Astrocyte of the spinal cord (primary cell): ENCODE measurements around the gene SLC35F3.

ENCODE experiments used
- DNase-seq: peaks from one replicate; pipeline ENCODE4 v3.0.0; 2011; ENCODE audit warnings: low read depth, low spot score
- H3K4me3 ChIP-seq: 2 replicates; pipeline ENCODE4 v1.5.1; 2011; ENCODE audit warnings: low read depth, mild to moderate bottlenecking, low read length, moderate library complexity
- in situ Hi-C: cut with HindIII; loops from 2 replicates; pipeline ENCODE4 v1.10.0; 2017; ENCODE audit warnings: low sequenced_read_pairs
- TF ChIP-seq, protein P1 (sequence below): IDR thresholded peaks from 2 replicates; pipeline ENCODE4 v1.5.1; 2012; ENCODE audit warnings: low read depth, mild to moderate bottlenecking, low read length, inconsistent platforms

Gene SLC35F3

DNA sequence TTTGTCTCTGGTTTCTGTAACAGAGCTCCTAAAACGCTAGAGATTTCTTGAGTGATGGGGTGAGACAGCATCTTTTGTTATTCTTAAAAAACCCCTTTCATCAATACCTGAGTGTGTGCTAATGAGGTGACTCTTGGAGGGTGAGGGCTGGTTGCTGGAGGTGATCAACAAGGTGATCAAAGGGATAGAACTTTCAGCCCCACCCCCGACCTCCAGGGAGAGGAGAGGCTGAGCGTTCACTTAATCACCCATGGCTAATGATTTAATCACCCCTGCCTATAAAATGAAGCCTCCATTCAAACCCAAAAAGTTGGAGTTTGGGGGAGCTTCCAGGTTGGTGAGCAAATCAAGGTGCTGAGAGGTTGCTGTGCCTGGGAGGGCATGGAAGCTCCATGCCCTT is 175.4 kb downstream of the SLC35F3 start:
- H3K4me3 ChIP-seq: no peak overlapping the region
- TF ChIP-seq, protein P1, sequence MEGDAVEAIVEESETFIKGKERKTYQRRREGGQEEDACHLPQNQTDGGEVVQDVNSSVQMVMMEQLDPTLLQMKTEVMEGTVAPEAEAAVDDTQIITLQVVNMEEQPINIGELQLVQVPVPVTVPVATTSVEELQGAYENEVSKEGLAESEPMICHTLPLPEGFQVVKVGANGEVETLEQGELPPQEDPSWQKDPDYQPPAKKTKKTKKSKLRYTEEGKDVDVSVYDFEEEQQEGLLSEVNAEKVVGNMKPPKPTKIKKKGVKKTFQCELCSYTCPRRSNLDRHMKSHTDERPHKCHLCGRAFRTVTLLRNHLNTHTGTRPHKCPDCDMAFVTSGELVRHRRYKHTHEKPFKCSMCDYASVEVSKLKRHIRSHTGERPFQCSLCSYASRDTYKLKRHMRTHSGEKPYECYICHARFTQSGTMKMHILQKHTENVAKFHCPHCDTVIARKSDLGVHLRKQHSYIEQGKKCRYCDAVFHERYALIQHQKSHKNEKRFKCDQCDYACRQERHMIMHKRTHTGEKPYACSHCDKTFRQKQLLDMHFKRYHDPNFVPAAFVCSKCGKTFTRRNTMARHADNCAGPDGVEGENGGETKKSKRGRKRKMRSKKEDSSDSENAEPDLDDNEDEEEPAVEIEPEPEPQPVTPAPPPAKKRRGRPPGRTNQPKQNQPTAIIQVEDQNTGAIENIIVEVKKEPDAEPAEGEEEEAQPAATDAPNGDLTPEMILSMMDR: no peak
- in situ Hi-C loops: no loop called here
- DNase-seq: no peak

DNA sequence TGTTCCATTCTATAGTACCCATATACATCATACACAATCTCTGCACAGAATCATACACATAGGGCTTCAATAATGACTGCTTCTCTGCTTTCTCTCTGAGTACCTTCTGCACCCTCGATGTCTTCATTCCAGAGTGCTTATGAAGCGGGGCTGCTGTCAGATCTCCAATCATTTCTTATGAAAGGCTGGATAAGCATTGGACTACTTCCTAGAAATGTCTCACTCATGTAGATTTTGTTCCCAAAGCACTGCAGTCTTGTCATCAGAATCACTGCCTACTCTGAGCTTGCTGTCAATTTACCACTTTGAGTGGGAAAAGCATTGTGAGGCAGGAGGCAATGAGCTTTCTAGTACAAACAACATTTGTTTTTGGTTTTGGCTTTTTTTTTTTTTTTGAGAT is 179.0 kb downstream of the SLC35F3 start:
- no peak overlapping the region for H3K4me3 ChIP-seq
- in situ Hi-C loops: no loop called here
- peak; percentile 24 for DNase-seq
- TF ChIP-seq, protein P1: no peak

DNA sequence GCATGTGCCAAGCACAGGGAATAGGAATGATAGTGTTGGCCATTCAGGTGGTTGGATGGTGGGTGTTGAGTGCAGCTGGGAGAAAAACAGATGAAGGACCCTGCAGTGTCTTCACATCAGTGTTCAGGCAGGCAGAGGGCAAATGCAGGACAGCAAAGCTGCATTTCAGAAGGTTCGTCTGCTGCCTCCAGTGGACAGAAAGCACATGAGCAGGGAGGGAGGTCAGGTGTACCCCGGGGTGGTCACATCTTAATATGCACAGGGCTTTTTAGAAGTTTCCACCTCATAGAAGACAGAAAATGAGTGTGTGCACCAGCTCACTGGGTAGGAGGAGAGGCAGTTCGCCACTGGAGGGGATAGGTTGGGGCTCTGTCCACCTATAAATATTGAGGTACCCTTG is 184.9 kb downstream of the SLC35F3 start:
- TF ChIP-seq, protein P1: peak; percentile 15
- DNase-seq: no peak
- in situ Hi-C loops: no loop called here
- no peak overlapping the region for H3K4me3 ChIP-seq

DNA sequence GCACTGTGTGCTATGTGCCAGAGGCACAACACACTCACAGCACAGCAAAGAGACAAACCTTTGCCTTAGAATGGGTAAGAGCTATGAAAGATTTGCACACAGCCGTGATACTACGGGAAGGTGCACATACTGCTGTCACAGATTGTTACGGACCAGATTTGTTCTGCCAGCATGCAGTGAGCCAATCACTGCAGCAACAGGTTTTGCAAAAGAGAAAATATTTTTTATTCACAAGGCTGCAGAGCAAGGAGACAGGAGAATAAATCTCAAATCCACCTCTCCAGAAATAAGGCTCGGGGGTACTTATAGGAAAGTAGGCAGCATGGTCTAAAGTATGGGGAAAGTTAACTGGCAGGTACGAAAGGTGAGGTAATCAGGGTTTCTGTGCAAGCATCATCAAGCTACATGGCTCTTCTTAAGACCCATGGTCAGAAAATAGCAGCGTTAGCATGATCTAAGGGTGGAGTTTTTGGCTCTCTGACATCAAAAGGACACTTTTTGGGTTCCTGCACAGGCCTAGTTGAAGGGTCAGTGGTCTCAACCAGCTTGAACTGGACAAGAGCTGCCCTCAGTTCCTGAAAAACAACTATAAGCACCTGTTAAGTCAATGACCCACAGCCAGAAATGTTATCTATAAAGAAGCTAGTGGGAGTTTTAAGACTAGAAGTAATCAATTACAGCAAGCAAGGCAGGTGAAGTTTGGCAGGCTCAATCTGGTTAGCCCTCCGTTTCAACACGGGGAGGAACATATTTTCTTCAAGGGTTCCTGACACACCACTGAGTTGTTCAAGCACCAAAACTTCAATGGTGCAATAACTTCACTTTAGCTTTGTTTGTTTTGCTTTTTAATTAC is 186.0 kb downstream of the SLC35F3 start:
- no peak overlapping the region for H3K4me3 ChIP-seq
- TF ChIP-seq, protein P1: no peak
- in situ Hi-C loops: no loop called here
- no peak for DNase-seq

DNA sequence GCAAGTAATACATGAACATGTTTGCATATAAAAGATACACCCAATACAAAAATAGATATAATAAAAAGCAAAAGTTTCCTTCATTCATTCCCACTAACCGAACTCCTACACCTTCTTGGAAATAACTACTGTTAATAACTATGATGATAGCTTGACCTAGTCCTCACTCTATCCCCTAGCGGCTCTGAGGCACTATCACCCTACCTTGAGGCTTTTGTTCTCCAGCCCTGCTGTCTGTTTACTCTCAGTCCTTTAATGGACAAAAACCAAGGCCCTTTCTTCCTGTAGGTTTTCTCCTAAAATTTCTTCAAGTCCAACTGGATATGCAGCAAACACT is 186.6 kb downstream of the SLC35F3 start:
- DNase-seq: no peak

DNA sequence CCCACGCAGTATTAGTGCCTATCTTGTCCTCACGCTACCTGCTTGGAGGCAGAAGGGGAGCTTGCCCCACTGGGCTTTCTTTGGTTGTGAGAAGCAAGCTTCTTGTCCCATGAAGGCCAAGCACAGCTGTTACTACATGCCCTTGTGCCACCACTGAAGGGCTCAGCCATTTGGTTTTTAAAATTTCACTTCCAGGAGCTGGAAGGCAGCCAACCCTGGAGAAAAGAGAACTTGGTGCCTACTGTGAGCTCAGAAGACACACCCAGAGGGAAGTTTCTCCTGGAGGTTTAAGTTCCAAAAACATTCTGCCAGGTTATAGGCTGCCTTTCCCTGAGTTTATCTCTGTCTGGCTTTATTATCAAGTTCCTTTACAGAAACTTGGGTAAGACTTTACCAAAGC is 187.4 kb downstream of the SLC35F3 start:
- H3K4me3 ChIP-seq: no peak overlapping the region
- no peak for DNase-seq
- in situ Hi-C loops: no loop called here
- TF ChIP-seq, protein P1: no peak

More for the DNA sequence above, 186.6 kb downstream of the SLC35F3 start:
- TF ChIP-seq, protein P1: no peak
- in situ Hi-C loops: no loop called here
- H3K4me3 ChIP-seq: no peak overlapping the region
